HT1080 (cell line): ENCODE data around the gene SPECC1L. TPM values are rescaled to one million over a fixed set of nuclear protein-coding genes. Genes with fewer than 3 reads are reported as not detected.
"Not testable (repeated sequence)": the region's sequence is repeated elsewhere in the genome, so short reads cannot be mapped to it uniquely, and the experiment has no call there.

ENCODE experiments used
- DNase-seq: peaks from one replicate; pipeline ENCODE4 v3.0.0-alpha.2; 2015; ENCODE audit warnings: low read depth
- total RNA-seq: library from RNA; depleted of rRNA; stranded (reverse); fragments of >200 nt; shearing (Covaris generic); gene quantifications from 2 replicates; pipeline ENCODE4 v1.2.3, GENCODE V29; 2014

Gene SPECC1L
- total RNA-seq, 1 experiment from 2014 or later, result 28.5 TPM

DNA sequence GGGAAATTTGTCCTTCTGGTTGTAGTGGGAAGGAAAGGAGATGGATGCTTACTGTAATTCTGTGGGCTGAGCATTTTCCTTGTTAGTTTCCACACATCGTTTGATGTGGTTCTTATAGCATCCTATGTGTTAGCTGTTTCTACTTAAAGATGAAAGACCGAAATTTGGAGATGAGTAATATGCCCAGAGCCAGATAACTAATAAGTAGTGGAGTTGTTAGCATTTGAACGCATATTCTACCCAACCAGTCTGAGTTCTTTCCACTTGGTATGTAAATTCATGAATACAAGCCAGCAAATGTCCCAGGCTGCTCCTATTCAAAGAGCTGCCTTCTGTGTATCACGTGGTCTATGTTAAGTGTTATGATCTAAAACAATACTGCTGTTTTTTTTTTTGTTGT lies 14.6 kb downstream of the SPECC1L start:
- no peak for DNase-seq

DNA sequence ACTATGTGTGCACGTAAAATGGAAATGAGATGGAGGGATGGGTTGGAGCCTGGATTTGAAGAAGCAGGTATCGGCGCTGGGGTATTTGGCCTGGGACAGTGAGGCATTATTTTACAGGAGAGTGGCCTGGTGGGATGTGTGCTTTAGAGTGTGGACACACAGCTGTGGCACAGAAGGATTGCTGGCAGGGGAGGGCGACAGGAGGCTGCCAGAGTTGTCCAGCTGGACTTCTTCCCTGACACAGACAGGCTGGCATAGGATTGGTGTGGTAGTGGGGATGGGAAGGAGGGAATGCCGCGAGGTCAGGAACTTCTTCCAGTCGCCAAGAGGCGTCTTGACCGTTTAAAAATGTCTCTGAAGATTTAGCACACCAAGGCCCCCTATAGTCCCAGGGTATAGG lies 16.6 kb downstream of the SPECC1L start:
- DNase-seq, result not testable (repeated sequence)

DNA sequence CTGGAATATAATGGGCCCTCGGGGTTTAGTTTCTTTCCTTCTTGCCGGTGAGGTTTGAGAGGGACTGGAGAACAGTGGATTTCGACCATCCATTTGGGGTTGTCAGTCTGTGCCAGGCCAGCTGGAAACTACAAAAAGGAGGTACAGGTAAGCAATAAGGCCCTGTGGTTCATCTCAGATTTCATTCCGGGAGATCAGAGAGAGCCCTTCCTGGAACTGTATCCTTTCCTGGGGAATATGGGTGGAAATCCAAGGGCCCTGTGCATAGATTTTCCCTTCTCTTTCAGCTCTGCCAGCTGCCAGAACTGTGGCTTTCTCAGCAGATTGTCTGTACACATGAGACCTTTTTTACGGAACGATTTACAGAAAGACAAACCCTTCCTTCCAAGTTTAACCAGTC lies 17.2 kb downstream of the SPECC1L start:
- not testable (repeated sequence) for DNase-seq

DNA sequence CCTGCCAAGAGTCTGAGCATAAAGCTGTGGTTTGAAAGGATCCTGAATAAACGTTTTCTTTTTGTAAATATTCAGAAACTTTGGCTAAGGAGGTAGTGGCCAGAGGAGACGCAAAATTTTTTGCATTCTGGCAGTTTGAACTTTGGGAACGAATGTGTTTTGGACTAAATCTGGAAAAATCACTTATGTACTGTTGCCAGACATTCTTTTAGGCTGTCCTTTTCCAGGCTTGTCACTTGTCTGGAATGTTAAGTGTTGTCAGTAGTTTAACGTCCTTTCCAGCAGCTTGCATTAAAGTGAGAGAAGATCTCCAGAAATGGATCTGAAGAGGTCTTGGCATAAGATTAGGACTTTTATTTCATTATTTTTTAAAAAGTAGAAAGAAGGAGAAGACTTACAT lies 18.5 kb downstream of the SPECC1L start:
- DNase-seq, result peak; percentile 62

DNA sequence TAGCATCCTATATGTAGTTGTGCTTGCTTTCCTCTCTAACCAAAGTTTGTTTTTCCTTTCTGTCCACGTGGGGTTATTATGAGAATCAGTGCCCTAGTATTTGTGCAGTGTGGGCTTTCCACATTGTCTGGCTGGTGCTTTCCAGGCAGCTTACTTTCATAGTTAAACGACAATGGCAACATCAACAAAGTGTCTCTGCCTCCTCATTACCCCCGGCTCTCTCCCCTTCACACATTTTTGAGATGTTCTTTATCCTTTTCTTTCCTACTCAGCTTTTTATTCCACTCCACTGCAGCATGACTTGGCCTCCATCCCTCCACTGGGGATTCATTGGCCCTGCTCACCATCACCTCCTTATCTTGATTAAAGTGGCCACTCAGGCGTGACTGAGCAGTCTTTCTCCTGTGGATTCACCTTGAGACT lies 19.1 kb downstream of the SPECC1L start:
- no peak for DNase-seq

DNA sequence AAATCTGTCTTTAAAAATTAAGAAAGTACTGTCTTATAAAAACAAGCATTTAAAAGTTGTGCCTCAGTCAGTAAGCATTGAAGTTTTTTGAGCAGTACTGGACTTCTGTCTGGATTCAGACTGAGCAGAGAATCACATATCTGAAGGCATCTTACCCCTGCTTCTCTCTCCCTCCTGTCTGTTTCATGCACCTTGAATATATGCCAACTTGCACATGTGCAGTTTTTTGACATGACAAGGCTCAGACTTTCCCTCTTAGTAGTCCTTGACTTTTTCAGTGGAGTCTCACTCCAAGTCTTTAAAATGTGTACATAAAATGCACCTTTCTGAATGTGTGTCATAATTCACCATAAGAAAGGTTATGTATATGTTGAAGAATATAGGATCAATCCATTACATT lies 19.8 kb downstream of the SPECC1L start:
- DNase-seq, result no peak

DNA sequence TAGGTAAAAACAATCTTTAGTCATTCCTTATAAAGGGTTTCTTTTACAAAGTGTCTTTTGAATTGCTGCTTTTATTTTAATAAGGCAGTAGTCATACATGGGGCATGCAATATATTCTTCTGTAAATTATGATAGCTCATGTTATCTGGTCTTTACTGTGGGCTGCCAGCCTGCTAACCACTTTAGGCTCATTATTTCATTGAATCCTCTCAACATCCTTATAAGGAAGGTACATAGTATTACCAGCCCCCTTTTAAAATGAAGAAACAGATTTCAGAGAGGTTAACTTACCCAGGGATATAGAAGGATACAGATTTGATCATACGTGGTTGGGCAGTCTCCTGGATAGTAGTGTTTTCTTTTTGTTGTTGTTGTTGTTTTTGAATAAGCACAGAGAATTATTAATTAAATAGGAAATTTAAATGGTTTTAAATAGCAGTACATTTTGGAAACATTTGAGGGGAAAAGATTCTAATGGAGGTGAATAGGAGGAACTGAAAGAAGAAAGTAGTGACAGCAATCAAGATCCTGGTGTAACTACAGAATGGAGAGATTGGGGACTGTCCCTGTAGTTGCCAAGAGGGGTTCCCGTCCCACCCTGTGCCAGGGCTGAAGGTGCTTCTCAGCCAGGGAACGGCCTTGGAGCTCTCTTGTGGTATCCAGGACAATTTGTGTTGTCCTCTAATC lies 21.0 kb downstream of the SPECC1L start:
- DNase-seq, result no peak

DNA sequence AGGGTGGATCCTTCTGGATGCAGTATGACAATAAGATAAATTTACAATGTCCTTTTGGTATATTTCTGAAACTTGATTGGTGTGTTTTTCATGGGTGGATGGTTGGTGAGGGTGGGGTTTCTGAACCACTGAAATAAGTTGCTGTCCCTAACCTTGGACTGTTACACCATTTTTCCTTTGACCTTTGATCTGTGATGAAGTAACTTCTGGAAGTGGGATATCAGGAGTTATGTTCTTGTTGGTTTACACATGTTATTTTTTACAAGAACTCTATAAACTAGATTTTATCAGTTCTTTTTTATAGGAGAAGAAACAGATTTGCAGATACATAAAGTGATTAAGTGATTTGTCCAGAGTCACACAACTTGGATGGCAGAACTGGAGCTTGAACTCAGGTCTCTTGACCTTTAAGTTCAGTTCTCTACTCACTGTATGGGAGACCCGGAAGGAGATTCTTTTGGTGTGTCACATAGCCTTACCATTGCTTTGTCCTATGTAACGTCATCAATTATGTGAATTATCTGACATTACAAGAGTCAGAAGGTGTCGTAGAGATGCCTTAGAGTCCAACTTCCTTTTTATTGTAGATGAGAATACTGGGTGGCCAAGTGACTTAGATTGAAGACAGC lies 21.7 kb downstream of the SPECC1L start:
- not testable (repeated sequence) for DNase-seq

DNA sequence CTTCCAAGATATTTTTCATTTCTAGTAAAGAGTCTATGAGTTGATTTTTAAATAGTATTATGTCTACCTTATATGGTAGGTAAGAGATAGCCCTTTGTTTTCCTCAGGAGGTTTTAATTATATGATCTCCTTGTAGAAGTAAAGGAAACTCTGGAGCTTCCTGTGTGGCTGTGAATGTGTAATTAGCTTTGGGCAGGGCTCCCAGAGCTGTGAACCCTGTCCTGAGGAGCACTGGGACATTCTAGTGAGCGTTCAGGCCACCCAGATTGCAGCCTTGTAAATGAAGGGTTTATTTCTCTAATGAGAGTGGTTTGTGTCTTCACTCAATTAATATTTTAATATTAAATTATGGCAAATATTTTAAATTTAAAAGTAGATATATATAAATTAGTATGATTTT lies 24.3 kb downstream of the SPECC1L start:
- DNase-seq, result not testable (repeated sequence)

DNA sequence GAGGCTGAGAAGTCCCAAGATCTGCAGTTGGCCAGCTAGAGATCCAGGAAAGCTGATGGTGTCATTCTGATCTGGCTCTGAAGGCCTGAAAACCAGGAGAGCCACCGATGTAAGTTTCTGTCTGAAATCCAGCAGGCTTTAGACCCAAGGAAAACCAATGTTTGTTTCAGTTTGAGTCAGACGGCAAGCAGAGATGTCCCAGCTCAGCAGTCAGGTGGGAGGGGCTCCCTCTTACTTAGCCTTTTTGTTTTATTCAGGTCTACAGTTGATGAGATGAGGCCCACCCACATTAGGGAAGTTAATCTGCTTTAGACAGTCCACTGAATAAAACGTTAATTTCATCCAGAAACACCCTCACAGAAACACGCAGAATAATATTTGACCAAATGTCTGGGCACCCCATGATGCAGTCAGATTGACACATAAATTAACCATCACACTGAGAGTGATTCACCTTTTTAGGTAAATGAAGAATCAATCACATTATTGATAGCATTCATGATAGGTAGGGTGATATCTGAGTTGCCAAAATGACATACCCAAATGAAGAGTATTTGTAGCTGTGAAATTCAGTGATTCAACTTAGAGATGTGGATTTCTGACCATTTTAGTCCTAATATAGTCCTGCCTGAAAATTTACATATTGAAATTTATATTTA lies 28.0 kb downstream of the SPECC1L start:
- not testable (repeated sequence) for DNase-seq

DNA sequence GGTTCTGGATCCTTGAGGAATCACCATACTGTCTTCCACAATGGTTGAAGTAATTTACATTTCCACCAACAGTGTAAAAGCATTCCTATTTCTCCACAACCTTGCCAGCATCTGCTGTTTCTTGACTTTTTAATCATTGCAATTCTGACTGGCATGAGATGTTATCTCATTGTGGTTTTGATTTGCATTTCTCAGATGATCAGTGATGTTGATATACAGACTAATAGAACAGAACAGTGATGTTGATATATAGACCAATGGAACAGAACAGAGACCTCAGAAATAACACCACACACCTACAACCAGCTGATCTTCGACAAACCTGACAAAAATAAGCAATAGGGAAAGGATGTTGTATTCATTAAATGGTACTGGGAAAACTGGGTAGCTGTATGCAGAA lies 29.9 kb downstream of the SPECC1L start:
- not testable (repeated sequence) for DNase-seq

DNA sequence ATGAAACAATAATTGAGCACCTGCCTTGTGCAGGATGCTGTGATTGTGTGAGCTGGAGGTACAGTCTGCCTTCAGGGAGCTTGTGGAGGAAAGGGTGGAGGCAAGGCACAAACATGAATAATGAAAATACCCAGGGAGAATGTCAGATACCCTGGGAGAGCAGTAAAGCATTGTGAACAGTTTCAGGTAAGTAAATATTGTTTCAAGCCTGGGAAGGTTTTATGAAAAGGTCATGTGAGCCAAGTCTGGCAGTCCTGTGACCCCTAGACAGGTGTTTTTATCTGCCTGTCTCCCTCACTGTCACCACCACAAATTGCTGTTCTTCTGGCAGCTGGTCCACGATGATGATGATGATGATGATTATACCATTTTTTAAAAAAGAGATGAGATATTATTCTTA lies 32.0 kb downstream of the SPECC1L start:
- DNase-seq, result no peak

DNA sequence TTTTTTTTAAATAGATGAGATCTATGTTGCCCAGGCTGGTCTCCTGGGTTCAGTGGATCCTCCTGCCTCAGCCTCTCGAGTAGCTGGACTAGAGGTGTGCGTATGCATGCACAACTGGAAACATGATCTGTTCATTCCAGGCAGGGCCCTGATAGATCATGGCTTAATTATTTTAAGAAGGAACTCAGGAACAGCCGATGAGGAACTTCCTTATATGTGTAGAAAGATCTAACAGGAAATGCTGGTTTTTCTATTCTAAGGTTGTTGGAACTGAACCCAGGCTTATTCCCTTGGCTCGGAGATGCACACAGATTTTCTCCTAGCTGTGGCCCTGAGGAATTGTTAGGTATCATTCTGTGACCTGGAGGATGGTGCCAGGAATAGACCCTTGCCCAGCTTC lies 32.4 kb downstream of the SPECC1L start:
- DNase-seq, result no peak

DNA sequence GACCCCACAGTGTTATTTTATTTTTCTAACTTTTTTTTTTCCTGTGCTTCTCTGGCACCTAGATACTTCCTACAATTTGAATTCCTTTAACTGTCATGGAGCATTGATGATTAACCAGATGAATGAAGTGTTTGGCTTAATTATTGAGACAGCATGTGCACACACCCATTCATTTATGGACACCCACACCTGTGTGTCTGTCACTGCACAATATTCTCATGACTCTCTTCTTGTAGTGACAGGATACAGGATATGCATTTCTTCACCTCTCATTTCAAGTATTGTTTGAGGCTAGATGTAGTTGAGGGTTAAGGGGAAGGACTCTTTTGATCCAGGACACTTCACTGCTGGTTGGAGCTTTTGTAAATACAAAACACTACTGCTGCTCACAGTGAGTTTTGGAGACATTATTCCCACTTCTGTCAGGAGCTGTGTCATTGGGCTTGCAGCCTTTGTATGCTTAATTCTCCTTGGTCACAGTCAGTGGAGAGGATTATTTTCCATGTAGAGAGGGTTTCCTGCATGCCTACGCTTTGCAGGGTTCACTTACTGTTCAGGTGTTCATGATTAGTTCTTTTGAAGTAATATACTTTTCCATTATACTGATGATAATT lies 33.5 kb downstream of the SPECC1L start:
- DNase-seq, result no peak

DNA sequence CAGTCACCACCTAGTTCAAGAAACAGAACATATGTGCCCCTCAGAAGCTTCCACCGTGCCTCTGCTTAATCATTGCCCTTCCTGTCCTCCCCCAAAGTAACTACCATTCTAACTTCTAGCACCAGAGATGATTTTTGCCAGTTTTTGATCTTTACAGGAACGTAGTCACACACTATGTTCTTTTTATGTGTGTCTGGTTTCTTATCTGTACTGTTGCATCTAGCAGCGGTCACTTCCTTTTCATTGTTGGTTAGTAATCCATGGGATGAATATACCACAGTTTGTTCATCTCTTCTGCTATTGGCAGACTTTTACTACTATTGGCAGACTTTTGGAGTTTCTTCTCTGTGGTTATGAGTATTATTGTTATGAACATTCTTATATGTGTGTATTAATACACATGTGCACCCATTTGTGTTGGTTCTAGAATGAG lies 34.6 kb downstream of the SPECC1L start:
- no peak for DNase-seq

DNA sequence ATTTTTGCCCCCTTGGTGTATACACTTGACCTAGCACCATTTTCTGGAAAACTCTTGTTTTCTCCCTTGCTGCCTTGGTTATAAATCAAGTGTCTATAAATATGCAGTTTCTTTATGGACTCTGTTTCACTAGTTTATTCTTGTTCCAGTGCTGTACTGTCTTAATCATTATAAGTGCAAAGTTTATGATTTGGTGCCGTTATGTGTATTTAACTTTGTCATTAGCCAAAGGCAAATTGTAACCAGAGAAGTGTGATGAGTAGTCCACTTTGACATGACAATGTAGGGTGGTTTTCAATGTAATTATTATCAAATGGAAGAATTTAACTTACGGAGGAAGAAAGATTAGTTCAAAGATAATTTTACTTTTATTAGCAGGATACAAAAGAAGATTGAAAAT lies 40.3 kb downstream of the SPECC1L start:
- DNase-seq, result no peak

DNA sequence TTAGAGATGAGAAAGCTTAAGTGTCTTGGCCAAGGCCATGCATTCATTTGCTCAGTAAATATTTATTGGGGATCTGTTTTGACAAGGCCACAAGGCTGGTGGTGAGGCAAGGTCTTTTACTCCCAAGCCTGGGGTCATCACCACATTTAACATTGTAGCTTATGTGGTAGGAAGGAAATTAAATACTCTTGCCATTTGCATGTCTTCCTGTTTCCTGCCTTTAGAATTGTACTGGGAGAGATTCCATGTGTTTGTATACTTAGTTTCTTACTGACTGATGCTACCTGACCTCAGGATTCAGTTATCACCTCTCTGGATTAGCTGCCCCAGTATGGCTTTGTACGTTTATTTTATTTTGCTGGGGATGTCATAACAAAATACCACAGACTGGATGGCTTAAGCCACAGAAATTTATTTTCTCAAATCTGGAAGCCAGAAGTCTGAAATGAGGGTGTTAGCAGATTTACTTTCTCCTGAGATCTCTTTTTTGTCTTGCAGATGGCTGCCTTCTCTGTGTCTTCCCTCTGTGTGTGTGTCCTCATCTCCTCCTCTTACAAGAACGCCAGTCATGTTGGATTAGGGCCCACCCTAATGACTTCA lies 44.8 kb downstream of the SPECC1L start:
- no peak for DNase-seq

DNA sequence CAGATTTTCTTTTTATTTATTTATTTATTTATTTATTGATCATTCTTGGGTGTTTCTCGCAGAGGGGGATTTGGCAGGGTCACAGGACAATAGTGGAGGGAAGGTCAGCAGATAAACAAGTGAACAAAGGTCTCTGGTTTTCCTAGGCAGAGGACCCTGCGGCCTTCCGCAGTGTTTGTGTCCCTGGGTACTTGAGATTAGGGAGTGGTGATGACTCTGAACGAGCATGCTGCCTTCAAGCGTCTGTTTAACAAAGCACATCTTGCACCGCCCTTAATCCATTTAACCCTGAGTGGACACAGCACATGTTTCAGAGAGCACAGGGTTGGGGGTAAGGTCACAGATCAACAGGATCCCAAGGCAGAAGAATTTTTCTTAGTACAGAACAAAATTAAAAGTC lies 45.6 kb downstream of the SPECC1L start:
- DNase-seq, result not testable (repeated sequence)

DNA sequence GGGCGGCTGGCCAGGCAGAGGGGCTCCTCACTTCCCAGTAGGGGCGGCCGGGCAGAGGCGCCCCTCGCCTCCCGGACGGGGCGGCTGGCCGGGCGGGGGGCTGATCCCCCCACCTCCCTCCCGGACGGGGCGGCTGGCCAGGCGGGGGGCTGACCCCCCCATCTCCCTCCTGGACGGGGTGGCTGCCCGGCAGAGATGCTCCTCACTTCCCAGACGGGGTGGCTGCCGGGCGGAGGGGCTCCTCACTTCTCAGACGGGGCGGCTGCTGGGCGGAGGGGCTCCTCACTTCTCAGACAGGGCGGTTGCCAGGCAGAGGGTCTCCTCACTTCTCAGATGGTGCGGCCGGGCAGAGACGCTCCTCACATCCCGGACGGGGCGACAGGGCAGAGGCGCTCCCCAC lies 46.9 kb downstream of the SPECC1L start:
- DNase-seq, result not testable (repeated sequence)

DNA sequence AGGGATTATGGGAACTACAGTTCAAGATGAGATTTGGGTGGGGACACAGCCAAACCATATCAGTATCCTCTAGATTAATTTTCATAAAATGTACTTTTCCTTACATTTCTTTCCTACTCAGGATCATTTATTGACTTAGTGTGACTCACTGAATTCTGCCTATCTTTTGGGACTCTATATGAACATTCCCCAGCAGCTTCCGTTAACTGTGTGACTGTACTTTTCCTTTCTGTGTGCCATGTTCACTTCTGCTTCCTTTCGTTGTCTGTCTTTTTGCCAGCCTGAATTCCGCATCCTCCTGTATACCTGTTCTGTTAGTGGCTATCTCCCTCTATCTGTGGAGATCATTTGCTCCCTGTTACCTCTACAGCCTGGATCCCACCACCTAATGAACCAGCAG lies 48.8 kb downstream of the SPECC1L start:
- peak; percentile 25 for DNase-seq

DNA sequence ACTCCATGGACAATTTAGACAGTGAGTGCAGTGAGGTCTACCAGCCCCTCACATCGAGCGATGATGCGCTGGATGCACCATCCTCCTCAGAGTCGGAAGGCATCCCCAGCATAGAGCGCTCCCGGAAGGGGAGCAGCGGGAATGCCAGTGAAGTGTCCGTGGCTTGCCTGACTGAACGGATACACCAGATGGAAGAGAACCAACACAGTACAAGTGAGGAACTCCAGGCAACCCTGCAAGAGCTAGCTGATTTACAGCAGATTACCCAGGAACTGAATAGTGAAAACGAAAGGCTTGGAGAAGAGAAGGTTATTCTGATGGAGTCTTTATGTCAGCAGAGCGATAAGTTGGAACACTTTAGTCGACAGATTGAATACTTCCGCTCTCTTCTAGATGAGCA lies 51.4 kb downstream of the SPECC1L start:
- DNase-seq, result no peak

DNA sequence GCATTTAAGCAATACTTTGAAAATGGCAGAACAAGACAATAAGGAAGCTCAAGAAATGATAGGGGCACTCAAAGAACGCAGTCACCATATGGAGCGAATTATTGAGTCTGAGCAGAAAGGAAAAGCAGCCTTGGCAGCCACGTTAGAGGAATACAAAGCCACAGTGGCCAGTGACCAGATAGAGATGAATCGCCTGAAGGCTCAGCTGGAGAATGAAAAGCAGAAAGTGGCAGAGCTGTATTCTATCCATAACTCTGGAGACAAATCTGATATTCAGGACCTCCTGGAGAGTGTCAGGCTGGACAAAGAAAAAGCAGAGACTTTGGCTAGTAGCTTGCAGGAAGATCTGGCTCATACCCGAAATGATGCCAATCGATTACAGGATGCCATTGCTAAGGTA lies 51.9 kb downstream of the SPECC1L start:
- DNase-seq, result no peak
